Trophoblast cell (in vitro differentiated cells and primary cell): ENCODE measurements around the gene PRDM16.

Source experiments
- DNase-seq, 2 donors: peaks; one replicate each; pipeline ENCODE4 v3.0.0-alpha.2; 2016
- H2AFZ ChIP-seq: 2 replicates; pipeline ENCODE4 v1.6.1; 2013; ENCODE audit warnings: low read length, moderate library complexity, mild to moderate bottlenecking; ENCODE audit not compliant: insufficient read depth, poor library complexity
- H2AK5ac ChIP-seq: 2 replicates; pipeline ENCODE4 v1.6.1; 2013; ENCODE audit warnings: mild to moderate bottlenecking, low read length
- H2BK120ac ChIP-seq: 2 replicates; pipeline ENCODE4 v1.6.1; 2013; ENCODE audit warnings: low read length, mild to moderate bottlenecking, moderate library complexity; ENCODE audit not compliant: insufficient read depth, poor library complexity
- H2BK12ac ChIP-seq: 2 replicates; pipeline ENCODE4 v1.6.1; 2013; ENCODE audit warnings: mild to moderate bottlenecking, low read length, moderate library complexity
- H2BK5ac ChIP-seq: 2 replicates; pipeline ENCODE4 v1.6.1; 2013; ENCODE audit warnings: low read length, low read depth, moderate library complexity, mild to moderate bottlenecking; ENCODE audit not compliant: poor library complexity
- H3K14ac ChIP-seq: 2 replicates; pipeline ENCODE4 v1.6.1; 2013; ENCODE audit warnings: mild to moderate bottlenecking, low read length
- H3K18ac ChIP-seq: 2 replicates; pipeline ENCODE4 v1.6.1; 2013; ENCODE audit warnings: mild to moderate bottlenecking, low read length
- H3K23ac ChIP-seq: 2 replicates; pipeline ENCODE4 v1.6.1; 2013; ENCODE audit warnings: low read length
- H3K27ac ChIP-seq: 2 replicates; pipeline ENCODE4 v1.5.1; 2013; ENCODE audit warnings: low read depth, mild to moderate bottlenecking, inconsistent platforms, low read length, moderate library complexity
- H3K27me3 ChIP-seq: 2 replicates; pipeline ENCODE4 v1.6.1; 2013; ENCODE audit warnings: inconsistent platforms, mild to moderate bottlenecking, low read length, moderate library complexity; ENCODE audit not compliant: insufficient read depth
- H3K36me3 ChIP-seq, 2 experiments: 1 replicate in 1 of 2; 2 replicates in 1 of 2; pipeline ENCODE4 v1.6.1; 2013; ENCODE audit warnings: low read length in 2 of 2, mild to moderate bottlenecking in 2 of 2, moderate library complexity in 1 of 2; ENCODE audit not compliant: insufficient read depth in 2 of 2, control insufficient read depth in 1 of 2
- H3K4ac ChIP-seq: 2 replicates; pipeline ENCODE4 v1.6.1; 2013; ENCODE audit warnings: low read depth, mild to moderate bottlenecking, low read length, moderate library complexity
- H3K4me1 ChIP-seq, 2 experiments: 1 replicate in 1 of 2; 2 replicates in 1 of 2; pipeline ENCODE4 v1.6.1; 2013; ENCODE audit warnings: low read length in 2 of 2, mild to moderate bottlenecking in 2 of 2, moderate library complexity in 1 of 2; ENCODE audit not compliant: insufficient read depth in 2 of 2, control insufficient read depth in 1 of 2
- H3K4me2 ChIP-seq: 2 replicates; pipeline ENCODE4 v1.6.1; 2013; ENCODE audit warnings: inconsistent platforms, mild to moderate bottlenecking, low read length, moderate library complexity
- H3K4me3 ChIP-seq: 2 replicates; pipeline ENCODE4 v1.5.1; 2013; ENCODE audit warnings: mild to moderate bottlenecking, low read depth, low read length, inconsistent platforms
- H3K79me1 ChIP-seq: one replicate; pipeline ENCODE4 v1.6.1; 2013; ENCODE audit warnings: low read length
- H3K79me2 ChIP-seq: 2 replicates; pipeline ENCODE4 v1.6.1; 2013; ENCODE audit warnings: low read length, mild to moderate bottlenecking; ENCODE audit not compliant: control insufficient read depth, insufficient read depth, poor library complexity
- H3K9ac ChIP-seq: 2 replicates; pipeline ENCODE4 v1.6.1; 2013; ENCODE audit warnings: mild to moderate bottlenecking, low read length
- H3K9me3 ChIP-seq: 2 replicates; pipeline ENCODE4 v1.6.1; 2013; ENCODE audit warnings: low read depth, mild to moderate bottlenecking, control low read depth, inconsistent platforms, low read length; ENCODE audit not compliant: insufficient read depth
- H4K12ac ChIP-seq: 2 replicates; pipeline ENCODE4 v1.6.1; 2013; ENCODE audit warnings: low read depth, mild to moderate bottlenecking, low read length, moderate library complexity
- H4K8ac ChIP-seq: 2 replicates; pipeline ENCODE4 v1.6.1; 2013; ENCODE audit warnings: low read depth, mild to moderate bottlenecking, low read length, moderate library complexity
- H4K91ac ChIP-seq: one replicate; pipeline ENCODE4 v1.6.1; 2013; ENCODE audit warnings: low read depth, mild to moderate bottlenecking, low read length, moderate library complexity
- WGBS: extraction: QIAGEN DNeasy Blood & Tissue Kit; methylation state at CpG from one replicate; pipeline ENCODE4 v1.1.7; 2013; ENCODE audit warnings: missing lambda C conversion rate; ENCODE audit not compliant: insufficient read length, insufficient coverage; ENCODE audit errors: extremely low coverage; 5-methylcytosine and 5-hydroxymethylcytosine counted together

PRDM16 gene

GRCh38 chr1:3132660-3133059 lies 63.7 kb downstream of the PRDM16 start:
- Histone ChIP-seq H3K4me1 (no peaks in the 10 kb centered on the region), H3K4me3 (no peak overlapping the region), H3K18ac (no peak overlapping the region), H3K4ac (no peak overlapping the region), H4K12ac (no peak overlapping the region), H3K4me2 (no peak overlapping the region), H4K8ac (no peak overlapping the region), H2BK5ac (no peak overlapping the region), H3K36me3 (no peaks in the 10 kb centered on the region), H3K79me2 (no peaks in the 10 kb centered on the region), H3K9ac (no peak overlapping the region), H4K91ac (no peak overlapping the region), H3K9me3 (peaks cover 6% of the 10 kb centered on the region), H2BK12ac (no peak overlapping the region), H2AFZ (no peak overlapping the region), H3K27ac (no peak overlapping the region), H3K27me3 (no peaks in the 10 kb centered on the region), H3K23ac (no peak overlapping the region), H3K14ac (no peak overlapping the region), H3K79me1 (no peaks in the 10 kb centered on the region), H2BK120ac (no peak overlapping the region), H2AK5ac (no peak overlapping the region)
- no CpG with 5 or more reads among the region's 12 CpGs for WGBS
- no peak for DNase-seq

- no CpG with 5 or more reads among the region's 12 CpGs for WGBS
- no peak overlapping the region for H3K4ac ChIP-seq
- H3K14ac ChIP-seq: no peak overlapping the region
- H4K12ac ChIP-seq: no peak overlapping the region
- no peak overlapping the region for H3K4me2 ChIP-seq
- H2AK5ac ChIP-seq: no peak overlapping the region
- H2BK12ac ChIP-seq: no peak overlapping the region
- no peak overlapping the region for H4K8ac ChIP-seq
- H3K27me3 ChIP-seq: no peaks in the 10 kb centered on the region
- H2BK120ac ChIP-seq: no peak overlapping the region
- H2BK5ac ChIP-seq: no peak overlapping the region
- DNase-seq: no peak
- H4K91ac ChIP-seq: no peak overlapping the region
- H3K9me3 ChIP-seq: peaks cover 6% of the 10 kb centered on the region
- no peak overlapping the region for H3K4me3 ChIP-seq
- no peak overlapping the region for H3K23ac ChIP-seq
- H3K79me2 ChIP-seq: no peaks in the 10 kb centered on the region
- no peak overlapping the region for H2AFZ ChIP-seq
- no peaks in the 10 kb centered on the region for H3K79me1 ChIP-seq
- no peak overlapping the region for H3K9ac ChIP-seq
- no peaks in the 10 kb centered on the region for H3K4me1 ChIP-seq
- H3K27ac ChIP-seq: no peak overlapping the region
- no peak overlapping the region for H3K18ac ChIP-seq
- H3K36me3 ChIP-seq: no peaks in the 10 kb centered on the region
Observed at GRCh38 chr1:3133686-3134085, 64.7 kb downstream of the PRDM16 start.

DNA sequence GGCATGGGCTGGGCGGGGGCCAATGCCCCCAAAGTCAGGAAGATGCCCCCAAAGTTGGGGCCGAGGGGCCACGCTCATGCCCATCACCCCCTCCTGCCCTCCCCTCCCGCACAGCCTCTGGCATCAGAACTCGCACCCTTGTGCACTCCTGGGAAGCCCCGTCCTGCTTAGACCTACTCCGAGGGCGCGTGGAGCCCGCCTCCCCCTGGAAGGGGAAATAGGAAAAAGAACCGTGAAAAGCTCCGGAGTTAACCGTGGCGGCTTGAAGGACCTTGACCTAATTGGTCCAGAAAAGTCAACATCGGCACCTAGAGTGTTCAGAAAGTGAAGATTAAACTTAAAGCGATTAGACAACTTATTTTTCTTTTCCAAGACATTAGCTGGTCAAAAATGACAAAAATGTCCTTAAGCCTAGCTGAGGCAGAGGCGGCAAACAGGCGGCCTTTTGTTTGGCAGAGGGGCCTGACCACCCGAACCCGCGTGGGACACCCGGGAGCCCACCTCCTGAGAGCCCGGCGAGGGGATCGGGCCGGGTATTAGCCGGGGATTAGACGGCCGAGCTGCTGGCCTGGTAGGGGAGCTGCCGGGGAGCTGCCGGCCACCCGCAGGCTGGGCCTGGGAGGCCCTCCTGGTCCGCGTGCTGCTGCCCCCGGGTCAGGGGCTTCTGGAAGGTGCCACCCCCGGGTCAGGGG lies 65.5 kb downstream of the PRDM16 start:
- H3K4me3 ChIP-seq: no peak overlapping the region
- no CpG with 5 or more reads among the region's 36 CpGs for WGBS
- H3K14ac ChIP-seq: no peak overlapping the region
- H3K23ac ChIP-seq: no peak overlapping the region
- no peak for DNase-seq
- no peak overlapping the region for H4K91ac ChIP-seq
- no peaks in the 10 kb centered on the region for H3K27me3 ChIP-seq
- no peak overlapping the region for H2AFZ ChIP-seq
- no peak overlapping the region for H3K4me2 ChIP-seq
- no peak overlapping the region for H2AK5ac ChIP-seq
- no peak overlapping the region for H3K27ac ChIP-seq
- no peak overlapping the region for H3K18ac ChIP-seq
- H4K8ac ChIP-seq: no peak overlapping the region
- no peak overlapping the region for H3K9ac ChIP-seq
- H2BK5ac ChIP-seq: no peak overlapping the region
- no peaks in the 10 kb centered on the region for H3K36me3 ChIP-seq
- H3K4ac ChIP-seq: no peak overlapping the region
- H4K12ac ChIP-seq: no peak overlapping the region
- no peaks in the 10 kb centered on the region for H3K79me2 ChIP-seq
- H3K9me3 ChIP-seq: no peaks in the 10 kb centered on the region
- H3K4me1 ChIP-seq: no peaks in the 10 kb centered on the region
- no peak overlapping the region for H2BK120ac ChIP-seq
- no peak overlapping the region for H2BK12ac ChIP-seq
- H3K79me1 ChIP-seq: no peaks in the 10 kb centered on the region

DNA sequence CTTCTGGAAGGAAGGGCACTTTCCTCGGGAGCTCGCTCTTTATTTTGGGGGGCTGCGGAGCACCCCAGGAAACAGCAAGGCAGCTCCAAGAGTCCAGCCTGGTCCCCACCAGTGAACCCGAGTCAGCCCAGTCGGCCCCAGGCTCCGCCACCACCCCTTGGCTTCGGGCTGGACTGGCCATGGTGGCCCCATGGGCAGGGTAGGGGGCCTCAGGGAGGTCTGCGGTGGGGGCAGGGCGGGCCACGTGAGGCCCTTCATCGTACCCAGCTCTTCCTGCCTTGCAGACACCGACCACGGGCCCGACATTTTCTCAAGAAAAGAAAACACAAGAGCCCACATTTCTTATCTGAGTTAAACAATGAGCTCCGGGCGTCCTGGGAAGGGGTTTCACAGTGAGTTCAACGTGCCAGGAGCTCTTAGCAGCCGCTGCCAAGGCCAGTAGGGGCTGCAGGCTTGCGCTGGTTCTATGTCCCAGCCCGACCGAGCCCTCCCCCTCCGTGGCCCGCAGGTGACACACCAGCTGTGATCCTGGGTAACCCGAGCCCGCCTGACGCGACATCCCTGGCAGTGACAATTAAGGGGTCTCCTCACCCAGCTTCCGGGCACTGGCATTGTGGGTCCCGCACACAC lies 66.2 kb downstream of the PRDM16 start:
- Histone ChIP-seq H4K12ac (no peak overlapping the region), H3K4me3 (no peak overlapping the region), H3K4ac (no peak overlapping the region), H3K18ac (no peak overlapping the region), H4K91ac (no peak overlapping the region), H3K23ac (no peak overlapping the region), H3K9ac (no peak overlapping the region), H2BK5ac (no peak overlapping the region), H2AFZ (no peak overlapping the region), H3K14ac (no peak overlapping the region), H3K27ac (no peak overlapping the region), H2BK12ac (no peak overlapping the region), H3K9me3 (no peaks in the 10 kb centered on the region), H3K27me3 (no peaks in the 10 kb centered on the region), H2AK5ac (no peak overlapping the region), H2BK120ac (no peak overlapping the region), H3K4me1 (no peaks in the 10 kb centered on the region), H3K36me3 (no peaks in the 10 kb centered on the region), H3K79me2 (no peaks in the 10 kb centered on the region), H4K8ac (no peak overlapping the region), H3K4me2 (no peak overlapping the region), H3K79me1 (no peaks in the 10 kb centered on the region)
- no CpG with 5 or more reads among the region's 29 CpGs for WGBS
- DNase-seq: no peak
